H1 (cell line): ENCODE data around the gene MAS1L. TPM values are rescaled to one million over a fixed set of nuclear protein-coding genes. Genes with fewer than 3 reads are reported as not detected.

Source experiments
- polyA plus RNA-seq, 7 experiments: library from polyadenylated mRNA; depleted of rRNA in 3 of 7; stranded (reverse) in 5 of 7; unstranded in 2 of 7; fragments of >200 nt in 5 of 7; fragments of 200-250 nt in 2 of 7; gene quantifications; 1 replicate in 5 of 7; 2 replicates in 1 of 7; 4 replicates in 1 of 7; pipeline versions ENCODE4 v1.2.1 to v1.2.3, GENCODE V29; 2011 to 2013; ENCODE audit warnings: missing spikeins in 2 of 7, mixed read lengths in 2 of 7
- total RNA-seq: library from RNA; stranded (reverse); fragmentation: NEBNext Ultra II Directional; extraction: Animal tissue kit (Norgen Biotek cat#: 25700); gene quantifications from 2 replicates; pipeline ENCODE4 v1.2.1, GENCODE V29; 2021

MAS1L gene
- total and polyA plus RNA-seq, 2 of the 8 experiments (the other 6 are each of a cell fraction or from before 2014, with no cell fraction given): not detected

Other genes starting within 250 kb of the MAS1L start
- not detected in 2 replicates for gene OR14J1, start 186.3 kb downstream of the MAS1L start, total RNA-seq
- gene OR14J1, start 186.3 kb downstream of the MAS1L start, polyA plus RNA-seq (2011; rRNA removed): not detected in 2 replicates
- gene OR5V1, start 119.1 kb downstream of the MAS1L start, total RNA-seq: not detected in 2 replicates
- not detected in 2 replicates for gene OR5V1, start 119.1 kb downstream of the MAS1L start, polyA plus RNA-seq (2011; rRNA removed)
- not detected in 2 replicates for gene OR12D3, start 112.7 kb downstream of the MAS1L start, total RNA-seq
- gene OR12D3, start 112.7 kb downstream of the MAS1L start, polyA plus RNA-seq (2011; rRNA removed): not detected in 2 replicates
- gene OR12D2, start 92.3 kb downstream of the MAS1L start, total RNA-seq: not detected in 2 replicates
- gene OR12D2, start 92.3 kb downstream of the MAS1L start, polyA plus RNA-seq (2011; rRNA removed): not detected in 2 replicates
- gene OR12D1, start 73.0 kb downstream of the MAS1L start, total RNA-seq: not detected in 2 replicates
- gene OR12D1, start 73.0 kb downstream of the MAS1L start, polyA plus RNA-seq (2011; rRNA removed): not detected in 2 replicates
- not detected in 2 replicates for gene OR10C1, start 48.6 kb downstream of the MAS1L start, total RNA-seq
- not detected in 2 replicates for gene OR10C1, start 48.6 kb downstream of the MAS1L start, polyA plus RNA-seq (2011; rRNA removed)
- gene OR11A1, start 30.9 kb downstream of the MAS1L start, total RNA-seq: not detected in 2 replicates
- gene OR11A1, start 30.9 kb downstream of the MAS1L start, polyA plus RNA-seq (2011; rRNA removed): not detected in 2 replicates
- not detected in 2 replicates for gene OR2H1, start 30.8 kb downstream of the MAS1L start, total RNA-seq
- not detected in 2 replicates for gene OR2H1, start 30.8 kb downstream of the MAS1L start, polyA plus RNA-seq (2011; rRNA removed)
- not detected in 2 replicates for gene UBD, start 71.8 kb upstream of the MAS1L start, total RNA-seq
- gene UBD, start 71.8 kb upstream of the MAS1L start, polyA plus RNA-seq (2011; rRNA removed): 0.23 TPM in 1 of 2 replicates, not detected in the other
- not detected in 2 replicates for gene OR2H2, start 97.2 kb upstream of the MAS1L start, total RNA-seq
- not detected in 2 replicates for gene OR2H2, start 97.2 kb upstream of the MAS1L start, polyA plus RNA-seq (2011; rRNA removed)
- gene GABBR1, start 145.2 kb upstream of the MAS1L start, total RNA-seq: 67.8 and 75.9 TPM in 2 replicates
- gene GABBR1, start 145.2 kb upstream of the MAS1L start, polyA plus RNA-seq (2011; rRNA removed): 78.3 and 86.7 TPM in 2 replicates
- gene MOG, start 169.1 kb upstream of the MAS1L start, total RNA-seq: 0.31 and 0.86 TPM in 2 replicates
- gene MOG, start 169.1 kb upstream of the MAS1L start, polyA plus RNA-seq (2011; rRNA removed): 0.17 and 0.19 TPM in 2 replicates
- gene ZFP57, start 193.2 kb upstream of the MAS1L start, total RNA-seq: 1.2 TPM in 2 replicates
- gene ZFP57, start 193.2 kb upstream of the MAS1L start, polyA plus RNA-seq (2011; rRNA removed): 0.85 and 1.0 TPM in 2 replicates
- 6.5 and 9.6 TPM in 2 replicates for gene HLA-F, start 235.5 kb upstream of the MAS1L start, total RNA-seq
- 8.9 and 11.7 TPM in 2 replicates for gene HLA-F, start 235.5 kb upstream of the MAS1L start, polyA plus RNA-seq (2011; rRNA removed)